Measurements from ENCODE around the gene BEND7.

GRCh38 chr10:13414855-13415254 is 114.0 kb downstream of the BEND7 start:
- TF ChIP-seq CTCF (IDR thresholded peaks at IDR 0.05) (no peak), POLR2A (IDR thresholded peaks at IDR 0.05) (no peak)
